IMR-90 (cell line): ENCODE measurements around the gene MAPKAPK2. TPM values are rescaled to one million over a fixed set of nuclear protein-coding genes. Genes with fewer than 3 reads are reported as not detected.

Source experiments
- ATAC-seq: fragments of 200-7000 bp; cut with Tn5 transposase; 2 replicates; pipeline ENCODE4 v1.9.1; 2020; ENCODE audit warnings: low read depth, mild to moderate bottlenecking, moderate library complexity
- BruUV-seq: library from RNA; stranded (reverse); fragments of 400-500 nt; replicated peaks from 2 replicates; lab custom pipeline; 2021; lab: Mats Ljungman, UMichigan
- CTCF ChIA-PET: fragments of 300-600 bp; formaldehyde crosslinking; extraction: SDS; loops from one replicate; lab custom pipeline; 2021; ENCODE audit warnings: antibody characterized with exemption; lab: Yijun Ruan, JAX
- POLR2A ChIA-PET: fragments of 300-600 bp; sonication (Branson Sonifier 250); formaldehyde crosslinking; loops from one replicate; lab custom pipeline; 2022; ENCODE audit warnings: antibody characterized with exemption; ENCODE audit not compliant: unreplicated experiment; lab: Charles Lee
- DNase-seq: peaks from one replicate; pipeline ENCODE4 v3.0.0; 2013
- H2AFZ ChIP-seq: replicated peaks from 2 replicates; pipeline ENCODE3; 2013; ENCODE audit warnings: low read length, mild to moderate bottlenecking; ENCODE audit not compliant: poor library complexity
- H2AK5ac ChIP-seq: 2 replicates; pipeline ENCODE4 v1.6.1; 2013; ENCODE audit warnings: low read depth, low read length, inconsistent platforms
- H2AK9ac ChIP-seq: replicated peaks from 2 replicates; pipeline ENCODE3; 2013; ENCODE audit warnings: mild to moderate bottlenecking, low read depth, low read length, moderate library complexity; ENCODE audit not compliant: poor library complexity
- H2BK120ac ChIP-seq: 2 replicates; pipeline ENCODE4 v1.6.1; 2013; ENCODE audit warnings: low read depth, low read length, inconsistent platforms
- H2BK15ac ChIP-seq: 3 replicates; pipeline ENCODE4 v1.6.1; 2013; ENCODE audit warnings: low read depth, low read length, inconsistent platforms
- H2BK20ac ChIP-seq: 2 replicates; pipeline ENCODE4 v1.6.1; 2013; ENCODE audit warnings: low read depth, mild to moderate bottlenecking, inconsistent platforms, low read length, moderate library complexity
- H2BK5ac ChIP-seq: 2 replicates; pipeline ENCODE4 v1.6.1; 2013; ENCODE audit warnings: mild to moderate bottlenecking, low read depth, low read length, inconsistent platforms; ENCODE audit not compliant: poor library complexity, severe bottlenecking
- H3K14ac ChIP-seq: replicated peaks from 2 replicates; pipeline ENCODE4 v1.6.1; 2013; ENCODE audit warnings: low read depth, low read length, inconsistent platforms
- H3K18ac ChIP-seq: 2 replicates; pipeline ENCODE4 v1.6.1; 2013; ENCODE audit warnings: low read depth, low read length, control low read depth
- H3K23ac ChIP-seq: 2 replicates; pipeline ENCODE4 v1.6.1; 2013; ENCODE audit warnings: low read depth, low read length, inconsistent platforms
- H3K27ac ChIP-seq: 2 replicates; pipeline ENCODE4 v1.5.1; 2013; ENCODE audit warnings: mild to moderate bottlenecking, control low read depth, low read length; ENCODE audit not compliant: insufficient read depth
- H3K27me3 ChIP-seq: 2 replicates; pipeline ENCODE4 v1.6.1; 2013; ENCODE audit warnings: low read length; ENCODE audit not compliant: control insufficient read depth, insufficient read depth
- H3K36me3 ChIP-seq: 2 replicates; pipeline ENCODE4 v1.6.1; 2013; ENCODE audit warnings: low read length, mixed read lengths; ENCODE audit not compliant: control insufficient read depth, insufficient read depth
- H3K4ac ChIP-seq: 2 replicates; pipeline ENCODE4 v1.6.1; 2013; ENCODE audit warnings: low read depth, low read length, inconsistent platforms
- H3K4me1 ChIP-seq: 2 replicates; pipeline ENCODE4 v1.6.1; 2013; ENCODE audit warnings: low read length, mixed read lengths; ENCODE audit not compliant: control insufficient read depth, insufficient read depth
- H3K4me2 ChIP-seq: 2 replicates; pipeline ENCODE4 v1.6.1; 2013; ENCODE audit warnings: low read depth, mild to moderate bottlenecking, control low read depth, low read length, moderate library complexity
- H3K4me3 ChIP-seq: 2 replicates; pipeline ENCODE4 v1.5.1; 2013; ENCODE audit warnings: low read depth, mild to moderate bottlenecking, control low read depth, low read length, moderate library complexity; ENCODE audit not compliant: insufficient read depth
- H3K56ac ChIP-seq: 2 replicates; pipeline ENCODE4 v1.6.1; 2013; ENCODE audit warnings: low read length, inconsistent platforms; ENCODE audit not compliant: insufficient read depth; ENCODE audit errors: extremely low read depth
- H3K79me1 ChIP-seq, 2 experiments: 2 replicates each; pipeline ENCODE4 v1.6.1; 2013; ENCODE audit warnings: low read length in 2 of 2, inconsistent platforms in 1 of 2, low read depth in 1 of 2
- H3K9ac ChIP-seq: 2 replicates; pipeline ENCODE4 v1.6.1; 2013; ENCODE audit warnings: low read depth, low read length, control low read depth
- H3K9me1 ChIP-seq: 2 replicates; pipeline ENCODE4 v1.6.1; 2013; ENCODE audit warnings: low read length, inconsistent platforms; ENCODE audit not compliant: insufficient read depth
- H3K9me3 ChIP-seq: 2 replicates; pipeline ENCODE4 v1.6.1; 2013; ENCODE audit warnings: low read length; ENCODE audit not compliant: control insufficient read depth, insufficient read depth
- H4K20me1 ChIP-seq: 2 replicates; pipeline ENCODE4 v1.6.1; 2013; ENCODE audit warnings: low read length, inconsistent platforms; ENCODE audit not compliant: insufficient read depth
- H4K5ac ChIP-seq: 2 replicates; pipeline ENCODE4 v1.6.1; 2013; ENCODE audit warnings: mild to moderate bottlenecking, low read depth, low read length, control low read depth
- H4K8ac ChIP-seq, 2 experiments: 2 replicates each; pipeline ENCODE4 v1.6.1; 2013; ENCODE audit warnings: low read depth in 2 of 2, low read length in 2 of 2, control low read depth in 1 of 2, inconsistent platforms in 1 of 2
- H4K91ac ChIP-seq: 2 replicates; pipeline ENCODE4 v1.6.1; 2013; ENCODE audit warnings: low read depth, low read length, inconsistent platforms; ENCODE audit not compliant: insufficient read depth
- BHLHE40 ChIP-seq: fragments of 150-350 bp; IDR thresholded peaks from 2 replicates; pipeline ENCODE4 v1.6.1; 2016; ENCODE audit warnings: mild to moderate bottlenecking, low read depth, low read length
- CHD1 ChIP-seq: IDR thresholded peaks from 2 replicates; pipeline ENCODE4 v1.6.1; 2012; ENCODE audit warnings: low read depth, low read length, improper control_type of control experiment
- ELK1 ChIP-seq: fragments of 150-350 bp; IDR thresholded peaks from 2 replicates; pipeline ENCODE4 v1.6.1; 2016; ENCODE audit warnings: low read depth, mild to moderate bottlenecking, low read length, moderate library complexity, borderline replicate concordance
- FOS ChIP-seq: fragments of 150-350 bp; IDR thresholded peaks from 2 replicates; pipeline ENCODE4 v1.6.1; 2016; ENCODE audit warnings: low read depth, low read length
- MAFK ChIP-seq: IDR thresholded peaks from 2 replicates; pipeline ENCODE4 v1.6.1; 2012; ENCODE audit warnings: low read depth, low read length, improper control_type of control experiment
- MAZ ChIP-seq: IDR thresholded peaks from 2 replicates; pipeline ENCODE4 v1.6.1; 2012; ENCODE audit warnings: low read depth, mild to moderate bottlenecking, low read length, improper control_type of control experiment, moderate library complexity, borderline replicate concordance
- MXI1 ChIP-seq: IDR thresholded peaks from 2 replicates; pipeline ENCODE4 v1.6.1; 2012; ENCODE audit warnings: low read depth, mild to moderate bottlenecking, low read length, moderate library complexity, borderline replicate concordance
- NFE2L2 ChIP-seq: fragments of 150-350 bp; IDR thresholded peaks from 2 replicates; pipeline ENCODE4 v1.6.1; 2016; ENCODE audit warnings: low read depth, mild to moderate bottlenecking, low read length
- RFX5 ChIP-seq: IDR thresholded peaks from 2 replicates; pipeline ENCODE4 v1.8.0; 2012; ENCODE audit warnings: low read depth, mild to moderate bottlenecking, low read length, moderate library complexity
- WGBS, 2 experiments: methylation state at CpG; one replicate each; pipeline versions ENCODE4 v1.1.5 to v1.1.7; 2013; ENCODE audit warnings: missing lambda C conversion rate in 2 of 2; ENCODE audit not compliant: insufficient read length in 1 of 2; ENCODE audit errors: extremely low coverage in 2 of 2; 5-methylcytosine and 5-hydroxymethylcytosine counted together
- dilution Hi-C: fragments of 300-500 bp; cut with HindIII; formaldehyde crosslinking; loops from one replicate; pipeline ENCODE4 v1.14.3; 2018; ENCODE audit warnings: low sequenced_read_pairs; ENCODE audit not compliant: unreplicated experiment
- in situ Hi-C: fragments of 300-500 bp; cut with MboI; formaldehyde crosslinking; loops from 3 replicates; pipeline ENCODE4 v1.14.3; 2019; ENCODE audit warnings: low sequenced_read_pairs, inconsistent platforms, mixed read lengths
- intact Hi-C: fragments of 100-400 bp; cut with micrococcal nuclease; formaldehyde crosslinking; loops from 2 replicates; pipeline ENCODE4 v1.10.0; 2022
- polyA plus RNA-seq, 3 experiments: library from polyadenylated mRNA; depleted of rRNA; stranded (reverse); fragments of >200 nt; gene quantifications; 2 replicates each; pipeline ENCODE4 v1.2.3, GENCODE V29; 2012; ENCODE audit warnings: low replicate concordance in 1 of 3
- total RNA-seq: library from RNA; depleted of rRNA; stranded (reverse); fragments of >200 nt; gene quantifications from 2 replicates; pipeline ENCODE4 v1.2.3, GENCODE V29; 2012
- TF ChIP-seq, protein P1 (sequence below): conservative IDR thresholded peaks from 2 replicates; pipeline ENCODE4 v1.5.1; 2012; ENCODE audit warnings: mild to moderate bottlenecking, low read depth, low read length, improper control_type of control experiment

The MAPKAPK2 gene
- total and polyA plus RNA-seq, 2 of the 4 experiments (the other 2 are of a cell fraction), result 56.5 to 66.4 TPM

DNA sequence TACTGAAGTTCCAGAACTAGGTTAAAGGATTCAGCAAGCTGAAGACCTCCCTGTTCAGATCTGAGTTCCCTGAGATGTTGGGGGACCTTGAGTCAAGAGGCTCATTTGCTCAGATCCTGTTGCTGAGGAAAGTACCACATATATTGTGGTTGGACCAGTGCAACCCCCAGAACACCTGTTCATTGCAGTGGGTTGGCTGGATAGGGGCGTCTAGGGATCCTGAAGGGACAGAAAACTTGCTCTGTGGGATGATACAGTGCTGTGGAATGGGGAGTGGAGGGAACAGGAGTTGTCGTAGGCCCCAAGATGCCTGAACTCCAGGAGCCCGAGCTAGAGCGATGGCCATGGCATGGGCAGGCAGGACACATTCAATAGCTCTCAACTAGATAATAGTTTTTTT, 24.6 kb upstream of the MAPKAPK2 start:
- H3K4me2 ChIP-seq, result no peak overlapping the region
- POLR2A ChIA-PET, result no interaction called here
- DNase-seq, result no peak
- H3K4me1 ChIP-seq, result peaks cover 2% of the 10 kb centered on the region; the same call in 1 of the 2 replicates
- no peak overlapping the region for H2BK5ac ChIP-seq
- H3K36me3 ChIP-seq, result no peaks in the 10 kb centered on the region
- H3K9me1 ChIP-seq, result no peaks in the 10 kb centered on the region
- no peak overlapping the region for H3K4me3 ChIP-seq
- H3K14ac ChIP-seq, result no peak overlapping the region
- no peak overlapping the region for H2BK20ac ChIP-seq
- no peak overlapping the region for H2BK120ac ChIP-seq
- no peak overlapping the region for H2AK9ac ChIP-seq
- H3K27me3 ChIP-seq, result peaks cover 25% of the 10 kb centered on the region
- no peak for ATAC-seq
- dilution Hi-C loops, result no loop called here
- H3K18ac ChIP-seq, result no peak overlapping the region
- H4K91ac ChIP-seq, result no peak overlapping the region
- no peak overlapping the region for H4K8ac ChIP-seq
- H2AFZ ChIP-seq, result peak overlapping the region; percentile 24
- CTCF ChIA-PET, result no interaction called here
- no TSS peak for BruUV-seq
- no peak overlapping the region for H3K4ac ChIP-seq
- intact Hi-C loops, result no loop called here
- peaks cover 2% of the 10 kb centered on the region; the same call in 1 of the 2 replicates for H3K9me3 ChIP-seq
- in situ Hi-C loops, result loop anchor here (5.0 to 10.0 kb wide), 2 partner anchors 33 to 175 kb away; no protein-coding TSS in a partner anchor
- H3K79me1 ChIP-seq, result no peaks in the 10 kb centered on the region
- no peak overlapping the region for H3K23ac ChIP-seq
- H2BK15ac ChIP-seq, result no peak overlapping the region
- H3K56ac ChIP-seq, result no peak overlapping the region
- H2AK5ac ChIP-seq, result no peak overlapping the region
- no peak for TF ChIP-seq FOS
- no peak for TF ChIP-seq MAZ
- TF ChIP-seq CHD1, result no peak
- TF ChIP-seq ELK1, result no peak
- TF ChIP-seq, protein P1, sequence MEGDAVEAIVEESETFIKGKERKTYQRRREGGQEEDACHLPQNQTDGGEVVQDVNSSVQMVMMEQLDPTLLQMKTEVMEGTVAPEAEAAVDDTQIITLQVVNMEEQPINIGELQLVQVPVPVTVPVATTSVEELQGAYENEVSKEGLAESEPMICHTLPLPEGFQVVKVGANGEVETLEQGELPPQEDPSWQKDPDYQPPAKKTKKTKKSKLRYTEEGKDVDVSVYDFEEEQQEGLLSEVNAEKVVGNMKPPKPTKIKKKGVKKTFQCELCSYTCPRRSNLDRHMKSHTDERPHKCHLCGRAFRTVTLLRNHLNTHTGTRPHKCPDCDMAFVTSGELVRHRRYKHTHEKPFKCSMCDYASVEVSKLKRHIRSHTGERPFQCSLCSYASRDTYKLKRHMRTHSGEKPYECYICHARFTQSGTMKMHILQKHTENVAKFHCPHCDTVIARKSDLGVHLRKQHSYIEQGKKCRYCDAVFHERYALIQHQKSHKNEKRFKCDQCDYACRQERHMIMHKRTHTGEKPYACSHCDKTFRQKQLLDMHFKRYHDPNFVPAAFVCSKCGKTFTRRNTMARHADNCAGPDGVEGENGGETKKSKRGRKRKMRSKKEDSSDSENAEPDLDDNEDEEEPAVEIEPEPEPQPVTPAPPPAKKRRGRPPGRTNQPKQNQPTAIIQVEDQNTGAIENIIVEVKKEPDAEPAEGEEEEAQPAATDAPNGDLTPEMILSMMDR, result no peak
- TF ChIP-seq MAFK, result no peak
- no peak for TF ChIP-seq RFX5
- TF ChIP-seq MXI1, result no peak
- no peak for TF ChIP-seq NFE2L2
- TF ChIP-seq BHLHE40, result no peak
- no peak overlapping the region for H3K27ac ChIP-seq
- no peak overlapping the region for H3K9ac ChIP-seq
- WGBS, 2 experiments, result 84% methylated on average over 3 of the region's 4 CpGs; no CpG with 5 or more reads in 1 of the 2 experiments
- H4K5ac ChIP-seq, result no peak overlapping the region
- H4K20me1 ChIP-seq, result peaks cover 3% of the 10 kb centered on the region; the same call in 1 of the 2 replicates
